ENCODE data around the gene BUD23.

DNA sequence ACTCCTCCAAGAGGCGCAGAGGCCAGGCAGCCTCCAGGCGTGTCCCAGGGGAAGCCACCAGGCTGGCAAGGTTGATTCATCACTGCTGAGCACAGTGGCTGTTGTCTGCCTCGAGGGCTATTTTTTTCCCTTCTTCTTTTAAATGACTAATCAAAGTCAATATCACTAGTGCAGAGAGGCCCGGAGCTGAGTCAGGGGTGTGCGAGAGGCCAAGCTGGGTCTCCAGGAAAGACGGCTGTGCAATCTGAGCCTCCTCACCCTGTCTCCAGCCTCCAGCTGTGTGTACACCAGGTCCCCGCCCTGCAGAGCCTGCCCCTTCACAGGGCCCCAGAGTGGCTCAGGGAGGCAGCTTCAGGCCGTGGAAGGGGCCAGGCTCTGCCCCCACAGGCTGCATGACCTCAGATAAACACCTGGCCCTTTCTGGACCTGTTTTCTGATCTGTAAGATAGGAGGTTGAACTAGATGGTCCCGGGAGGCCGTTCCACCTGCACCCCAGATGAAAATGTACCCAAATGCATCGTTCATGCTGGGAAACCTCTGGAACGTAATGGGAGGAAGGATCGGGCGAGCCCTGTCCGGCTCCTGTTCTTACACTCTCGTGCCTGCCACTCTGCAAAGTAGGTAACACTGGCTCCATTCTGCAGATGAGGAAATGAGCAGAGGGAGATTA is 32.4 kb downstream of the BUD23 start:
- TF ChIP-seq EZH2 (IDR thresholded peaks at IDR 0.05) (no peak), CTCF (IDR thresholded peaks at IDR 0.05 in 2 of 3, conservative IDR thresholded peaks at IDR 0.05 in 1 of 3; ENCODE audit: borderline replicate concordance in 1 of 3, insufficient read depth in 1 of 3, low read depth in 2 of 3, low read length in 2 of 3) (no peak), POLR2A (IDR thresholded peaks at IDR 0.05; ENCODE audit: borderline replicate concordance, extremely low read depth, insufficient read depth, insufficient read length) (no peak), SIN3A (IDR thresholded peaks at IDR 0.05; ENCODE audit: low read depth) (no peak), ZNF274 (IDR thresholded peaks at IDR 0.05; ENCODE audit: low read depth, low read length) (no peak), RAD21 (IDR thresholded peaks at IDR 0.05; ENCODE audit: low read depth) (no peak), REST (IDR thresholded peaks at IDR 0.05; ENCODE audit: low read depth) (no peak), SP1 (IDR thresholded peaks at IDR 0.05; ENCODE audit: low read depth) (no peak), EGR1 (IDR thresholded peaks at IDR 0.05; ENCODE audit: low read depth) (no peak), JUND (IDR thresholded peaks at IDR 0.05) (no peak), POLR2AphosphoS5 (IDR thresholded peaks at IDR 0.05; ENCODE audit: low read depth, low read length) (peak; percentile 55), FOSL1 (IDR thresholded peaks at IDR 0.05; ENCODE audit: low read depth) (no peak)
- TF ChIP-seq, protein P1, sequence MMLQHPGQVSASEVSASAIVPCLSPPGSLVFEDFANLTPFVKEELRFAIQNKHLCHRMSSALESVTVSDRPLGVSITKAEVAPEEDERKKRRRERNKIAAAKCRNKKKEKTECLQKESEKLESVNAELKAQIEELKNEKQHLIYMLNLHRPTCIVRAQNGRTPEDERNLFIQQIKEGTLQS (IDR thresholded peaks at IDR 0.05): no peak
